GM12878 (cell line): ENCODE measurements around the gene RIC3. TPM values are rescaled to one million over a fixed set of nuclear protein-coding genes. Genes with fewer than 3 reads are reported as not detected.

Experiments used
- ATAC-seq: fragments of 200-7000 bp; cut with Tn5 transposase; 3 replicates; pipeline ENCODE4 v1.9.1; 2020; ENCODE audit warnings: mild to moderate bottlenecking, moderate library complexity
- BruUV-seq: library from RNA; stranded (reverse); fragments of 400-500 nt; replicated peaks from 2 replicates; lab custom pipeline; 2021; lab: Mats Ljungman, UMichigan
- CTCF ChIA-PET: fragments of 300-600 bp; sonication (Branson Sonifier 250); formaldehyde crosslinking; extraction: SDS; loops from one replicate; lab custom pipeline; 2021; ENCODE audit warnings: inconsistent platforms; lab: Yijun Ruan, JAX
- POLR2A ChIA-PET: fragments of 350-600 bp; formaldehyde crosslinking; extraction: SDS; loops from one replicate; lab custom pipeline; 2021; ENCODE audit warnings: inconsistent platforms; lab: Charles Lee
- RAD21 ChIA-PET: fragments of 300-600 bp; sonication (Branson Sonifier 250); formaldehyde crosslinking; loops from one replicate; lab custom pipeline; 2023; ENCODE audit warnings: antibody characterized with exemption; ENCODE audit not compliant: unreplicated experiment; lab: Charles Lee
- SMC1A ChIA-PET: fragments of 300-600 bp; sonication (Branson Sonifier 250); formaldehyde crosslinking; loops from one replicate; lab custom pipeline; 2023; ENCODE audit not compliant: unreplicated experiment, uncharacterized antibody; lab: Charles Lee
- DNase-seq: peaks from one replicate; pipeline ENCODE4 v3.0.0-alpha.2; 2011; ENCODE audit warnings: low read depth, low spot score
- FAIRE-seq: peaks from 3 replicates; lab custom pipeline; 2011; peaks lifted over from hg19 to GRCh38; lab: Jason Lieb, UNC
- H2AFZ ChIP-seq: 2 replicates; pipeline ENCODE4 v1.6.0; 2011; ENCODE audit warnings: low read depth, low read length, control low read depth; ENCODE audit not compliant: control insufficient read depth
- H3K27ac ChIP-seq: 2 replicates; pipeline ENCODE4 v1.5.1; 2011; ENCODE audit warnings: control low read depth; ENCODE audit not compliant: control insufficient read depth, insufficient read depth
- H3K27me3 ChIP-seq, 2 experiments: replicated peaks in 1 of 2; 2 replicates each; pipeline versions ENCODE4 v1.6.0 to v1.6.1; 2011; ENCODE audit warnings: low read length in 1 of 2; ENCODE audit not compliant: control insufficient read depth in 2 of 2, insufficient read depth in 2 of 2
- H3K36me3 ChIP-seq, 2 experiments: 2 replicates each; pipeline ENCODE4 v1.5.1; 2011; ENCODE audit warnings: low read length in 1 of 2; ENCODE audit not compliant: control insufficient read depth in 2 of 2, insufficient read depth in 2 of 2
- H3K4me1 ChIP-seq: 2 replicates; pipeline ENCODE4 v1.6.1; 2011; ENCODE audit warnings: mild to moderate bottlenecking, low read length, moderate library complexity, mixed read lengths; ENCODE audit not compliant: control insufficient read depth, insufficient read depth
- H3K4me2 ChIP-seq: 2 replicates; pipeline ENCODE4 v1.6.0; 2011; ENCODE audit warnings: control low read depth; ENCODE audit not compliant: control insufficient read depth, insufficient read depth
- H3K4me3 ChIP-seq: fragments of 200-600 bp; sonication (generic); 2 replicates; pipeline ENCODE4 v1.5.1; 2016
- H3K79me2 ChIP-seq: 2 replicates; pipeline ENCODE4 v1.6.0; 2011; ENCODE audit warnings: low read length; ENCODE audit not compliant: control insufficient read depth, insufficient read depth
- H3K9ac ChIP-seq: 2 replicates; pipeline ENCODE4 v1.8.0; 2011; ENCODE audit warnings: low read length, control low read depth, mixed read lengths; ENCODE audit not compliant: control insufficient read depth, insufficient read depth
- H3K9me3 ChIP-seq: replicated peaks from 3 replicates; pipeline ENCODE4 v1.5.1; 2011; ENCODE audit warnings: mild to moderate bottlenecking, low read length; ENCODE audit not compliant: control insufficient read depth, insufficient read depth
- H4K20me1 ChIP-seq: 2 replicates; pipeline ENCODE4 v1.6.0; 2011; ENCODE audit not compliant: control insufficient read depth, insufficient read depth
- ATF7 ChIP-seq: fragments of 450-650 bp; IDR thresholded peaks from 2 replicates; pipeline ENCODE4 v1.6.1; 2016; ENCODE audit warnings: low read depth, mild to moderate bottlenecking
- BRCA1 ChIP-seq: IDR thresholded peaks from 2 replicates; pipeline ENCODE4 v1.6.1; 2011; ENCODE audit warnings: low read depth, low read length, improper control_type of control experiment
- CEBPB ChIP-seq, 2 experiments: fragments of 150-350 bp in 1 of 2; IDR thresholded peaks; 2 replicates each; pipeline ENCODE4 v1.6.1; 2012 to 2014; ENCODE audit warnings: low read depth in 2 of 2, low read length in 2 of 2, borderline replicate concordance in 1 of 2, inconsistent platforms in 1 of 2
- EED ChIP-seq: sonication (generic); IDR thresholded peaks from 2 replicates; pipeline ENCODE4 v1.6.1; 2016; ENCODE audit warnings: antibody characterized with exemption, low read depth
- JUND ChIP-seq: IDR thresholded peaks from 2 replicates; pipeline ENCODE4 v1.6.1; 2012; ENCODE audit warnings: low read depth, mild to moderate bottlenecking, low read length, improper control_type of control experiment, moderate library complexity
- MAX ChIP-seq: IDR thresholded peaks from 2 replicates; pipeline ENCODE4 v1.6.1; 2012; ENCODE audit warnings: low read depth, low read length, improper control_type of control experiment
- NFIC ChIP-seq: IDR thresholded peaks from 2 replicates; pipeline ENCODE4 v1.6.1; 2012; ENCODE audit warnings: low read depth, mild to moderate bottlenecking, inconsistent platforms, low read length, moderate library complexity
- USF1 ChIP-seq: IDR thresholded peaks from 2 replicates; pipeline ENCODE4 v1.6.1; 2011; ENCODE audit warnings: borderline replicate concordance, low read depth, mild to moderate bottlenecking, moderate library complexity, mixed read lengths, low read length; ENCODE audit not compliant: insufficient read depth; ENCODE audit errors: extremely low read length
- ZBTB4 ChIP-seq: fragments of 450-650 bp; formaldehyde crosslinking; IDR thresholded peaks from 2 replicates; pipeline ENCODE4 v1.4.0; 2022; ENCODE audit warnings: mild to moderate bottlenecking, moderate library complexity
- ZNF207 ChIP-seq: fragments of 450-650 bp; IDR thresholded peaks from 2 replicates; pipeline ENCODE4 v1.6.1; 2014; ENCODE audit warnings: antibody characterized with exemption, mild to moderate bottlenecking, borderline replicate concordance
- WGBS: methylation state at CpG from one replicate; pipeline ENCODE4 v1.1.6; 2016; ENCODE audit warnings: low lambda C conversion rate; ENCODE audit not compliant: insufficient replicate concordance, insufficient coverage; ENCODE audit errors: missing lambda C conversion rate; 5-methylcytosine and 5-hydroxymethylcytosine counted together
- in situ Hi-C: fragments of 300-500 bp; cut with MboI; formaldehyde crosslinking; loops from 9 replicates; pipeline ENCODE4 v1.14.3; 2018; ENCODE audit warnings: mixed read lengths
- intact Hi-C: fragments of 100-400 bp; cut with micrococcal nuclease; formaldehyde crosslinking; loops from one replicate; pipeline ENCODE4 v1.14.2; 2022; ENCODE audit not compliant: unreplicated experiment
- polyA plus RNA-seq, 11 experiments: library from polyadenylated mRNA; depleted of rRNA in 4 of 11; unstranded in 6 of 11; stranded (reverse) in 5 of 11; fragments of >200 nt; fragmentation: Nextera tagmentation in 4 of 11; fragmentation: Illumina TruSeq in 1 of 11; extraction: Ambion mirVana in 4 of 11; extraction: Trizol in 1 of 11; gene quantifications; 1 replicate in 1 of 11; 2 replicates in 10 of 11; pipeline versions ENCODE4 v1.2.1 to v1.2.3, GENCODE V29; 2011 to 2016; ENCODE audit warnings: inconsistent platforms in 2 of 11, missing spikeins in 2 of 11, low read depth in 1 of 11
- total RNA-seq, 4 experiments: library from RNA; depleted of rRNA in 3 of 4; stranded (reverse); fragments of >200 nt in 3 of 4; fragmentation: Illumina TruSeq in 1 of 4; extraction: Trizol in 1 of 4; gene quantifications; 2 replicates each; pipeline versions ENCODE4 v1.2.1 to v1.2.3, GENCODE V29; 2013 to 2021

The RIC3 gene
- total and polyA plus RNA-seq, 10 of the 15 experiments (the other 5 are each of a cell fraction or from before 2014, with no cell fraction given): 0.90 to 8.9 (median 2.2) TPM

GRCh38 chr11:8079111-8079675 lies 89.6 kb downstream of the RIC3 start:
- 36% methylated on average over 4 of the region's 4 CpGs for WGBS
- Histone ChIP-seq H2AFZ (no peak overlapping the region), H4K20me1 (no peaks in the 10 kb centered on the region), H3K9ac (no peak overlapping the region), H3K9me3 (no peaks in the 10 kb centered on the region), H3K79me2 (no peaks in the 10 kb centered on the region), H3K4me1 (no peaks in the 10 kb centered on the region), H3K27ac (no peak overlapping the region), H3K36me3 (no peaks in the 10 kb centered on the region), H3K27me3 (peaks cover 9 to 12% of the 10 kb centered on the region in 2 experiments; a peak in 3 of 4 replicates), H3K4me2 (no peak overlapping the region), H3K4me3 (no peak overlapping the region)
- SMC1A ChIA-PET: no interaction called here
- FAIRE-seq (no peak), DNase-seq (no peak), ATAC-seq (no peak)
- in situ Hi-C loops: no loop called here
- RAD21 ChIA-PET: no interaction called here
- TF ChIP-seq EED: no peak
- no peak for TF ChIP-seq ZNF207
- CTCF ChIA-PET: interaction anchor here (1.1 to 1.2 kb wide), 2 partner anchors 11 to 13 kb away, joined by 3 to 4 read pairs; no protein-coding TSS in a partner anchor
- intact Hi-C loops: no loop called here
- no TSS peak for BruUV-seq
- POLR2A ChIA-PET: no interaction called here

GRCh38 chr11:8075119-8075726 lies 93.6 kb downstream of the RIC3 start:
- ATAC-seq (no peak), FAIRE-seq (no peak), DNase-seq (no peak)
- Histone ChIP-seq H3K4me3 (no peak overlapping the region), H3K4me1 (no peaks in the 10 kb centered on the region), H3K27ac (no peak overlapping the region), H3K36me3 (no peaks in the 10 kb centered on the region), H2AFZ (no peak overlapping the region), H3K9ac (no peak overlapping the region), H4K20me1 (no peaks in the 10 kb centered on the region), H3K79me2 (no peaks in the 10 kb centered on the region), H3K4me2 (no peak overlapping the region), H3K27me3 (peaks cover 2 to 6% of the 10 kb centered on the region in 2 experiments; a peak in 3 of 4 replicates), H3K9me3 (no peaks in the 10 kb centered on the region)
- ChIA-PET CTCF (no interaction called here), RAD21 (no interaction called here), SMC1A (no interaction called here), POLR2A (no interaction called here)
- WGBS: 2% methylated on average over 2 of the region's 2 CpGs
- in situ Hi-C loops: no loop called here
- TF ChIP-seq CEBPB (IDR thresholded peaks at IDR 0.05; ENCODE audit: borderline replicate concordance in 1 of 2, low read depth in 2 of 2, low read length in 2 of 2) (no peak), USF1 (no peak), NFIC (no peak), ZBTB4 (no peak), MAX (no peak), BRCA1 (no peak), ATF7 (no peak), ZNF207 (no peak), JUND (no peak)
- intact Hi-C loops: no loop called here
- BruUV-seq: no TSS peak
